ENCODE measurements around the gene TTPAL. TPM values are rescaled to one million over a fixed set of nuclear protein-coding genes. Genes with fewer than 3 reads are reported as not detected.

The TTPAL gene
- total and polyA plus RNA-seq, 2 donors (not counting 1 experiment from before 2014, with no cell fraction given): 11.9 to 12.6 TPM

DNA sequence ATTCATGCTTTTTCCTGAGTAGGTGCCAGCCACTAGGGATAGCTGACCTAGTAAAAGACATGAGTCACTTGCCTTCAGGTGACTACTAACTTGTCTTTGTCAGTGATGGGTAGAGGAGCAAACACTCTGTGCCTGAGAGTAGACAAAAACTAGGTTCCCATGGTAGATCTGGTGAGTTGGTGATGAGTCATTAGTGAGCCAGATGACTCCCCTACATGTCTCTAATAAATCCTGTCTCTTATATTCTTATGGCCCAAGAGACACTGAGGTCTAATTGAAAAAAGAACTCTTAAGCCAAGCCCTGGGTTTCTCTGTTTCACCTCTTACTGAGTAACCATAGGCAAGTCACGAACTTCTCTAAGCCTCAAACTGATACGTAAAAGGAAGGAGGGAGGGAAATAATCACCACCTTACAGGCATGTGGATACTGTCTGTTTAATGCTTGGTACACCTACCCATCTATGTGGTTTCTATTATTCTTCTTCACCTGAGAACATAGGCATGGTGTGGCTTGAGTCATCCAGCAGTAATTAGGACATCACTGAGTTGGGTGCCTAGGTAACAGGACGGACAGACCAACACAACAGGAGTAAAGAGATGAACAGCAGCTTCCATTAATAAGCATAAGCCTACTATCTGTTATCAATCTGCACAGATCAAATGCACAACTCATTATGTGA lies 20.3 kb downstream of the TTPAL start:
- Histone ChIP-seq H4K20me1 (ENCODE audit: control insufficient read depth, extremely low read depth, insufficient read depth, low read length) (no peaks in the 10 kb centered on the region), H3K4me2 (ENCODE audit: extremely low read depth, insufficient read depth, low read length) (peak overlapping the region; percentile 18), H3K4me3 (replicated peaks in 1 of 4; ENCODE audit: control extremely low read depth in 1 of 4, insufficient read depth in 1 of 4, low read depth in 3 of 4, low read length in 4 of 4) (no peak overlapping the region), H3K36me3 (ENCODE audit: control insufficient read depth, insufficient read depth, low read length) (peaks cover 6% of the 10 kb centered on the region), H3K27me3 (ENCODE audit: control insufficient read depth, insufficient read depth, low read length) (no peaks in the 10 kb centered on the region), H3K4me1 (ENCODE audit: control insufficient read depth, extremely low read depth, insufficient read depth, low read length) (peaks cover 42% of the 10 kb centered on the region), H3K27ac (ENCODE audit: insufficient read depth, low read length) (peak overlapping the region; percentile 88), H3K79me2 (ENCODE audit: control insufficient read depth, insufficient read depth, low read length) (no peaks in the 10 kb centered on the region), H3K9ac (ENCODE audit: insufficient read depth, low read length) (no peak overlapping the region), H2AFZ (ENCODE audit: low read length) (no peak overlapping the region), H3K9me3 (ENCODE audit: control insufficient read depth, insufficient read depth, low read depth, low read length) (no peaks in the 10 kb centered on the region)
- peak; percentile 93 to 97 for DNase-seq (ENCODE audit: low read depth in 2 of 2)
- TF ChIP-seq, protein P1, sequence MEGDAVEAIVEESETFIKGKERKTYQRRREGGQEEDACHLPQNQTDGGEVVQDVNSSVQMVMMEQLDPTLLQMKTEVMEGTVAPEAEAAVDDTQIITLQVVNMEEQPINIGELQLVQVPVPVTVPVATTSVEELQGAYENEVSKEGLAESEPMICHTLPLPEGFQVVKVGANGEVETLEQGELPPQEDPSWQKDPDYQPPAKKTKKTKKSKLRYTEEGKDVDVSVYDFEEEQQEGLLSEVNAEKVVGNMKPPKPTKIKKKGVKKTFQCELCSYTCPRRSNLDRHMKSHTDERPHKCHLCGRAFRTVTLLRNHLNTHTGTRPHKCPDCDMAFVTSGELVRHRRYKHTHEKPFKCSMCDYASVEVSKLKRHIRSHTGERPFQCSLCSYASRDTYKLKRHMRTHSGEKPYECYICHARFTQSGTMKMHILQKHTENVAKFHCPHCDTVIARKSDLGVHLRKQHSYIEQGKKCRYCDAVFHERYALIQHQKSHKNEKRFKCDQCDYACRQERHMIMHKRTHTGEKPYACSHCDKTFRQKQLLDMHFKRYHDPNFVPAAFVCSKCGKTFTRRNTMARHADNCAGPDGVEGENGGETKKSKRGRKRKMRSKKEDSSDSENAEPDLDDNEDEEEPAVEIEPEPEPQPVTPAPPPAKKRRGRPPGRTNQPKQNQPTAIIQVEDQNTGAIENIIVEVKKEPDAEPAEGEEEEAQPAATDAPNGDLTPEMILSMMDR (conservative IDR thresholded peaks at IDR 0.05 in 1 of 2, IDR thresholded peaks at IDR 0.05 in 1 of 2; ENCODE audit: low read depth in 1 of 2, low read length in 2 of 2): no peak
- TF ChIP-seq EZH2 (IDR thresholded peaks at IDR 0.05; ENCODE audit: low read length, missing control alignments): no peak

DNA sequence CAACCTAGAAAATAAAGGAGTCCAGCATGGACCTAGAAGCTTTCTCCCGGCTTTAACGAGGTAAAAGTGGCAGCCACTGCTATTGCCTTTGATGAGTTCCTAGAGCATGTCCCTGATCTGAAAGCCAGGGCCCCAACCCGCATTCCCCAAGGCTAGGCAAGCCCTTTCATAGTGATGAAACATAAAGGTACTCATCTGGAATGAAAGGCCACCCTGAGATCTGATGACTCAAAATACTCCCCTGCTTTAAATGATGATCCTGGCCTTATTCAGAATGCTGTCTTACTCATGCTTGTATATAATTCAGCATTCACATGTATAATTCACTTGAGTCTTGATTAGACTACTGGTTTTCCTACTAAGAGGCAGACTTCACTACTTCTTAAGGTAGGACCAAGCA lies 21.3 kb downstream of the TTPAL start:
- no peak overlapping the region for H2AFZ ChIP-seq (ENCODE audit: low read length)
- no peaks in the 10 kb centered on the region for H3K79me2 ChIP-seq (ENCODE audit: control insufficient read depth, insufficient read depth, low read length)
- TF ChIP-seq, protein P1 (conservative IDR thresholded peaks at IDR 0.05 in 1 of 2, IDR thresholded peaks at IDR 0.05 in 1 of 2; ENCODE audit: low read depth in 1 of 2, low read length in 2 of 2): no peak
- no peak overlapping the region for H3K9ac ChIP-seq (ENCODE audit: insufficient read depth, low read length)
- no peak overlapping the region for H3K4me3 ChIP-seq (replicated peaks in 1 of 4; ENCODE audit: control extremely low read depth in 1 of 4, insufficient read depth in 1 of 4, low read depth in 3 of 4, low read length in 4 of 4)
- H3K27me3 ChIP-seq (ENCODE audit: control insufficient read depth, insufficient read depth, low read length): no peaks in the 10 kb centered on the region
- no peaks in the 10 kb centered on the region for H3K9me3 ChIP-seq (ENCODE audit: control insufficient read depth, insufficient read depth, low read depth, low read length)
- H4K20me1 ChIP-seq (ENCODE audit: control insufficient read depth, extremely low read depth, insufficient read depth, low read length): no peaks in the 10 kb centered on the region
- H3K27ac ChIP-seq (ENCODE audit: insufficient read depth, low read length): peak overlapping the region; percentile 88
- peak overlapping the region; percentile 0 for H3K4me2 ChIP-seq (ENCODE audit: extremely low read depth, insufficient read depth, low read length)
- H3K4me1 ChIP-seq (ENCODE audit: control insufficient read depth, extremely low read depth, insufficient read depth, low read length): peaks cover 35% of the 10 kb centered on the region
- H3K36me3 ChIP-seq (ENCODE audit: control insufficient read depth, insufficient read depth, low read length): peaks cover 9% of the 10 kb centered on the region
- DNase-seq (ENCODE audit: low read depth in 2 of 2): peak; percentile 61 to 93

DNA sequence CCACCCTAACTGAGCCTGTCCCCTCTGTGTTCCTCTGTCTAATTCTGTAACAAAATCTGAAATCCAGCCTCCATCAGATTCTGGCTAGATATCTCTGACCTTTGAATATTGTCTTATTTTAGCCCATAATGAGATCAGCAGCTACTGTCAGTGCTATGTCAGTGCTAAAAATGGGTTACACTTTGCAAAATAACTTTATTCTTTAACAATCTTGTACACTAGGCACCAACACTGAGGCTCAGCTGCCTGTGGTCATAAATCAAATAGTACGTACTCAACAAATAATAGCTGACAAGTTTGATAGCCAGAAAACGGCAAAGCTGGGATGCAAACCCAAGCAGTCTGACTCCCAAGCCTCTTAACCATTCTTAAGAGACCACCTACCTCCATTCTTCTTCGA lies 22.1 kb downstream of the TTPAL start:
- no peak overlapping the region for H3K9ac ChIP-seq (ENCODE audit: insufficient read depth, low read length)
- peak overlapping the region; percentile 88 for H3K27ac ChIP-seq (ENCODE audit: insufficient read depth, low read length)
- peaks cover 34% of the 10 kb centered on the region for H3K4me1 ChIP-seq (ENCODE audit: control insufficient read depth, extremely low read depth, insufficient read depth, low read length)

More for the DNA sequence above, 22.1 kb downstream of the TTPAL start:
- no peak overlapping the region for H3K4me3 ChIP-seq (replicated peaks in 1 of 4; ENCODE audit: control extremely low read depth in 1 of 4, insufficient read depth in 1 of 4, low read depth in 3 of 4, low read length in 4 of 4)
- TF ChIP-seq, protein P1 (conservative IDR thresholded peaks at IDR 0.05 in 1 of 2, IDR thresholded peaks at IDR 0.05 in 1 of 2; ENCODE audit: low read depth in 1 of 2, low read length in 2 of 2): no peak
- no peak for TF ChIP-seq EZH2 (IDR thresholded peaks at IDR 0.05; ENCODE audit: low read length, missing control alignments)
- H3K27me3 ChIP-seq (ENCODE audit: control insufficient read depth, insufficient read depth, low read length): no peaks in the 10 kb centered on the region
- no peak for DNase-seq (ENCODE audit: low read depth in 2 of 2)
- no peaks in the 10 kb centered on the region for H3K79me2 ChIP-seq (ENCODE audit: control insufficient read depth, insufficient read depth, low read length)
- H2AFZ ChIP-seq (ENCODE audit: low read length): no peak overlapping the region
- no peaks in the 10 kb centered on the region for H4K20me1 ChIP-seq (ENCODE audit: control insufficient read depth, extremely low read depth, insufficient read depth, low read length)
- peaks cover 7% of the 10 kb centered on the region for H3K36me3 ChIP-seq (ENCODE audit: control insufficient read depth, insufficient read depth, low read length)
- H3K4me2 ChIP-seq (ENCODE audit: extremely low read depth, insufficient read depth, low read length): no peak overlapping the region
- H3K9me3 ChIP-seq (ENCODE audit: control insufficient read depth, insufficient read depth, low read depth, low read length): no peaks in the 10 kb centered on the region

Data from fibroblast of lung (primary cell).